NOMO-1 treated with dmso at 0.1 percent for 144 hours (cell line): Measurements from ENCODE around the gene MFRP.

Source experiments
- DNase-seq: peaks from one replicate; lab custom pipeline; 2025; ENCODE audit not compliant: unreplicated experiment; lab: John Stamatoyannopoulos, UW

The MFRP gene

DNA sequence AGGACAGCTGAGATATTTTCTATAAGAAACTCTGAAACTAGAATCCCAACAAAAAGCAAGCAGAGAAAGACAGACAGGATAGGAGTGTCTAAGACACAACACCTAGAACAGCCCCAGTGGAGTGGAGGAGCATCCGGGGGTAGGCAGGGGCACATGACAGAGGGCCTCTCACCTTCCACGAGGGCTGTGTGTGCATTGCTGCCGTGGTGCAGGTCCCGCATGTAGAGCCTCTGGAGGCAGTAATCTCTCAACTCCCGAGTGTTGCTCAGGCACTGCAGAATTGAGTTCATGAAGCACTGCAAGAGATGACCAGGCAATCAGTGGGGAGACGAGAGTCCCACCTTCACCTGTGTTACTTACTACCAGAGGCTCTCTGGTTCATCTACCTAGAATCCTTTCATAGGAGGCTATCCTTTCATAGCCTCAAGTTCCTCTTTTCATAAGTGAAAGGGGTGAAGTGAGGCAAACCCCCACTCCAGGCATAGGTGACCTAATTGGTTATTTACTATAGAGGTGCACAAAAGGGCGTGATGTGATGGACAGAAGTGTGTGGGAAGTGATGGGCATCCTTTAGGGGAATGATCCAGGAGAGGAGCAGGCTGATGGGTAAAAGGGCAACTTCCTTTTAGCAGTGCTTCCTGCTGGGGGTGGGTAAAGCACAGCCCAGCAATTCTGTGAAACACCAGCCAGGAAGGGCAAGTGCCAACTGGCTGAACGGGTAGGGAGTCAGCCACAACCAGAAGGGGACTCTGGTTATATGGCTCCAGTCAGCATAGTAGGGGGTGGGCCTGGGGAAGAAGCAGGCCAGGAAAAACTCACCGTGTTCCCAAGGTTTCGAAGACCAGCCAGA, 13.1 kb upstream of the MFRP start:
- DNase-seq: peak; percentile 34

DNA sequence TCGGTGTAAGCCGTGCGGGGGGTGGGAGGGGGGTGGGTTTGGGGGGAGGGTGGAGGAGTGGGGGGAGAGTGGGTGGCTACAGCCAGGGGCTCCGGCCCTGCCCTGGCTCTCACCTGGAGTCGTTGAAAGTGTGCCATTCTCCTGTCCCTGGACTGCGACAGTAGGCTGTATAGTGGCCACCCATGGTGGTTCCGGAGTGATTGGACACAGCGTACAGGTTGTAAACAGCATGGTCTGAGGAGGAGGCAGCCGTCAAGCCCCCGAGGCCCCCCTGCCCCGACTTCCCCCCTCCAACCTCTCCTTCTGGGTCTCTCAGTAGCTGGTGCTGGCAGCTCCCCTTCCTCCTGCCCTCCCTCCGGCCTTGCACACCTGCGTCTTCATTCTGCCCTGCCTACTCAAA, 10.6 kb upstream of the MFRP start:
- no peak for DNase-seq

DNA sequence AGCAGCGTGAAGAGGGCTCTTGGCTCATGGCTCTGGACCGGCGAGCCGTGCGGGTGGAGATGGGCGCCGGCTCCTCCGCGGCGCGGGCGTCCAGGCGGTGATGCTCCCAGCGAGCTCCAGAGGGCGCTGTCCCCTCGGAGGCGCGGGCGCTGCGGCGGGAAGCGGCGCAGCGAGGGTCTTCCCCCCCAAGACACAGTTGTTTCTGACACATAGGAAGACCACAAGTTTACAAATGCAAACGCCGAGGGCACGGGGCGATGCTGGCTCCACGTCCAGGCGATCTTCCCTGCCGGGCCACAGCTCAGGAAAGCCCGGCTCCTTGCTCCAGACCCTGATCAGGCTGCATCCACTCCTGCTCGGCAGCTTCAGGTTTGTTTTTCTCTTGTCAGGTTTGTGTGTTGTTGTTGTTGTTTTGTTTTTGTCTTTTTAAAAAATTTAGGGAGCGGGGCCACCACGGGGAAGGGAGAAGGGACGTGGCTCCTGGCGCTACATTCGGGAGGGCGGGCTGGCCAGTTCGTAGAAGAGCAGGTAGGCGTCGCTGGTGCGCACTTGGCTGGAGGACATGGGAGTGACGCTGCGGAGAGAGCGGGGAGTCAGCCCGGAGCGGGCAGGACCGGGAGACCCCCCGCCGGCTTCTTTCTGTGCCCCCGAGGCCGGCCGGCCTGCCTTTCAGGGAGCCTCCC, 10.0 kb upstream of the MFRP start:
- DNase-seq: peak; percentile 24

DNA sequence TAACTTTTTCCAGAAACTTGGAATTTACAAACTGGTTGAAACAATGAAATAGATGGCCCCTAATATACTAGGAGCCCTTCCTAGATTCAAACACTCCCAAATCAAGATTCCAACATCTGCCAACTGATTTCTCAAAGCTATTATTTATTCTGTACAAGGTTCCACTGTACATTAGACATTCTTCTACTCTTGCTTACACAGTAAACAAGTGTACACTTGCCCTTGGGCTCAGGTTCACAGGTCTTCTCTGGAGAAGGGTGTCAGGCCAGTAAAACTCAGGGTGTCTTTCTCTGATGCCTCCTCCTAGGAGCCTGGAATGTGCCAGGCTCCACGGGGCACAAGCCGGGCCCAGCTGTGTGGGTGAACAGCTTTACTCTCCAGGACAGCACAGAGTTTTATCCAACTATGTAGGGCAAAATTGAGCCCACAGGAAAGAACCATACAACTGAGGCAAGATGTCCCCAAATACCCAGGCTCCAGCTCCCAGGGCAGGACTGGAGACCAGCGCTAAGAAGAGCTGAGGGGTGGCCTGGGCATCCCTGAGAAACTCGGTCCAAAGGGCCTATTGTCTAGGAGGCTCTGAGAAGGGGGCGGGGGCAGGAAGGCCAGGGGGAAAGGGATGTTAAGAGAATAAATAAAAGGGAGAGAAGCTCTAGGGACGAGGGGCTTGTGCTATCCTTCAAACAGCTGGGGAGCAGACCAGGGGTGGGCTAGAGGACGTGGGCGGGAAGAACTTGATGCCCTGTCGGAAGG, 8.8 kb upstream of the MFRP start:
- no peak for DNase-seq

DNA sequence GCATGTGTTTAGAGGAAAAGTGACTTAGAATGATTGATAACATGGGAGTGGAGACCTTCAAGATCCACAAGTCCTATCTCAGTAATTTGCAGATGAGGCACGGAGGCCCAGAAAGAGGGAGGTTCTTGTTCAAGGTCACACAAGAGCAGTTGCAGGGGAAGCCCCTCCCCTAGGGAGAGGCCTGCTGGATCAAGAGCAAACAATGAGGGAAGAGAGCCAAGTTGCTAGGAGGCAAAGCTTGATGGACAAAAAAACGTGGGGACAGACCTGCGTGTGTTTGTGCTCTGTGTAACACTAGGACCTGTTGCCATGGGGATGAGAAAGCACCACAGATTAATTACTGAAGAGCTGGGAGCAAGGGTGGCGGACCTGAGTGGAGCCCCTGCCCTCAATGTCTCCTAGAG, 6.4 kb upstream of the MFRP start:
- DNase-seq: no peak

DNA sequence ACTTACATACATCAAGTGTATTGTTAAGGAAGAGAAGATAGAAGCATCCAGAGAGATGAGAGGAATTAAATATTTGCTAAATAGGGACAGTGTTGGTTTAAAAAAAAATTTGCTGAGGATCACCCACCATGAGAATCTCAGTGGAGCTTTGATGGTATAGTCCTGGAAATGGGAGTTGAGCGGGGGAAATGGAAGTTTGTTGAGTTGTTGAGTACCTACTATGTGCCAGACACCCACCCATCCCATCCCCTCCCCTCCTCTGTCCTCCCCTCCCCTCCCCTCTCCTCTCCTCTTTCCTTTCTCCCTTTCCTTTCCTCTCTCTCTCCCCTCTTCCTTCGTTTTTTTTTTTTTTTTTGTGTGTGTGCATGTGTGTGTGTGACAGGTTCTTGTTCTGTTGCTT, 4.7 kb upstream of the MFRP start:
- DNase-seq: no peak

DNA sequence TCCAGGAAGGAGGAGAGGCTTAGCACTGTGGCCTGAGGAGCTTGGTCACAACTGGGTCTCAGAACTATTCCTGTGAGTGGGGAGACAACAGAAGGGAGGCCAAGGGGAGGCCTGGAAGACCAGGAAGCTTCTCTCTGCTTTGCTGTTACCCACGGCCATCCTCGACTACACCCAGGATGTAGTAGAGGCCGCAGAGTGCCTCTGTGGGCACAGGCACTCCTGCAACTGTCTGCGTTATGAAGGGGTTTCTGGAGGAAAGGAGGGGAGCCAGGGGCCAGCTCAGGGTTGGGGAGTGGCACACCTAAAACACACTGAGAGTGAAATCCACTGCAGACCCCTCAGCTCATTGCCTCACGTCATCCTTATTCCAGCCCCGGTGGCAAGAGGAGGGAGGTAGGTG, 3.8 kb upstream of the MFRP start:
- DNase-seq: no peak

DNA sequence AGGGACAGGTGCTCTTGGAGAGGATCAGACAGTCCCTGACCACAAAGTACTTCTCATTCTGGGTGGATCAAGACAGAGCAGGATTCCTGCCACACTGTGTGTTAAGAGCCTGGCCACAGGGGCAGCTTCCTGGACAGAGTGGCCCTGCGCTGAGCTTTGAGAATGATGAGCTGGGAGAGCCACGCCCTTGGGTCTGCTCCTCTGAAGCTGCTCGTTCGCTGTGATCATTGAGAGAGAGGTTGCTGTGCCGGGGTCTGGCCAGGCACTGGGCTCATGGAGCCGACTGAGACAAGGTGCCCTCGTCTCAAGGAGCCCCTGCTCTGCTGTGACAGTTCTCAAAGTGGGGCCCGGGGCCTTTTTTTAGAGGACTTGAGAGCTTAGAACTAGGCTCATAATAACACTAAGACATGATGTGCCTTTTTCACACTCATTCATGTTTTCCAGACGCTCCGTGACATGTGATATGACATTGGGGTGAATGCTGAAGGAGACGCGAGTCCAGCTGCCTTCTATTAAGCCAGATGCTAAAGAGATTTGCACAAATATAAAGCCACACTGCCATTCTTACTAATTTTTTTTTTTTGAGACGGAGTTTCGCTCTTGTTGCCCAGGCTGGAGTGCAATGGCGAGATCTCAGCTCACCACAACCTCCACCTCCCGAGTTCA, 1.6 kb upstream of the MFRP start:
- DNase-seq: no peak

DNA sequence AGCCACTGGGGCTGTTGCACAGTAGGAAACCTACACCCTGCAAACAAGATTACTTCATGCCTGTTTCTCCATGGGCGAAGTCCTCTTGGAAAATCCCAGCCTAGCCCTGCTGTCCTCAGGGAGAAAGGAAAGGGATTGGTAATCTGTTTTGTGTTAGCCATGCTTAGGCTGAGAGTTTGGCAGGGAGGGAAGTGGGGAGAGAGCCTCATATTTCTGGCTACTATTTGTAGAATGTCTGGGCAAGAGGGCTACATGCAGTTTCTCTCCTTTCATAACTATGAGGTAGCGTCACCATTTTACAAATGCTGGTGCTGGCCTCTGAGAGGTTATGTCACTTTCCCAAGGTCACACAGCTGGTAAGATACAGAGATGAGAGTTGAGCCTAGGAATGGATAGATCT, 737 bp upstream of the MFRP start:
- DNase-seq: no peak

DNA sequence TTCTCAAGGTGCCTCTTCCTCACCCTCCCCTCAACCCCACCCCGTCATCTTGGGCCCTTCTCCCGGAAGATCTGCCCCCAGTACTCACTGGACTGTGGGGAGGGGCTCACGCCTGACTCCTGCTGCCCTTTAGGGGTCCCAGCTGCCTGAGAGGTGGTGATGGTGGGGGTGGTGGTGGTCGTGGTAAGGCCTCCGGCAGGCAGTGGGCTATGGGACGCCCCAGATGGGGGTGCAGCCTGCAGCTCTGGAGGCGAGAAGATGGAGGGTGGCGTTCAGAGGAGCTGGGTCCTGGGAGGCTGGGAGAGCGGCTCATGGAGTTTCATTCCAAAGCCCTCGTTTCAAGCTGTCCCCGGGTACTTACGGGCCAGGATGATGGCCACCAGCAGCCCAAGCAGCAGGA, 820 bp downstream of the MFRP start:
- DNase-seq: no peak

DNA sequence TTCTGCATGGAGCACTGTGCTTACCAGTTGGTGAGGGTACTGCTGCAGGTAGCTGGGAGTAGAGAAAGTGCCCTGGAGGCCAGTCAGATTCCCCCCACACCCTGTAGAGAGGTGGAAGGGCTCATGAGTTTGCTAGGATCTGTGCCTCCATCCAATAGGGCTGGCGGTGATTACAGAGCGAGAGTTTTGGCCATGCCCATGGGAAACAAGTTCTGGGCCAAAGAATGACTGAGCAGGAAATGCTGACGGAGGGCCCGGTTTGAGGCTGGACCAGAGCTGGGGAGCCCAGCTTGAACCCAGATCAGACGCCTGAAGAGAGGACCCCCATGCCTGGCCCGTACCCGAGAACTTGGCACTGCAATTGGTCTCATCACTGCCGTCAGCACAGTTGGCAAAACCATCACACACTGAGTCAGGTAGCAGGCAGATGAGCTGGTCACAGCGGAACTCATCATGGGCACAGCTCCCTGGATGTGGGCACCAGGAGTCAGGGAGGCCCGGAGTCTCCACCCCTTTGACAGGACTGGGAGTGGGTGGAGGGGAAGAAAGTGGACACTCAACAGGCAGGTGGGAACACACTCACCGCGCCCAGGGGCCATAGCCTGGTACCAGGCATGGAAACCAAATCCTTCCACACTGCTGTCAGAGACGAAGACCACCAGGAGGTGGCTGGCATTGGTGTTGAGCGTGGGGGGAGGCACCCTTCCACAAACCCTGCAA, 2.1 kb downstream of the MFRP start:
- no peak for DNase-seq

DNA sequence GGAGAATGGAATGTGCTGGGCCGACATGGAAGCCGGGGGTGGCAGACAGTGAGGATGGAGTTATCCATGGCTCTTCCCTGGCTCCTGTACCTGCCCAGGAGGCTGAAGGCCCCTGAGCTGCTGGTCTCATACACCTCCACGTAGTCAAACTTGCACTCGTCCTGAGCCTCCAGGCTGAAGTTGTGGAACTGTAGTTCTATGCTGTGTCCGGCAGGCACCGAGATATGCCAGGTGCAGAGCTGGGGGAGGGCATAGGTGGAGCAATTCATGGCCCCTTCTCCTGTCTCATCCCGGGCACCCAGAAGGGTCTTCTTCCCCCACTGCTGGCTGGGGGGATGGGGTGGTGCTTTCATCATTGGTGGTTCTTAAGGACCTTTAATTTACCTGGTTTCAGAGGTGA, 2.8 kb downstream of the MFRP start:
- DNase-seq: no peak

DNA sequence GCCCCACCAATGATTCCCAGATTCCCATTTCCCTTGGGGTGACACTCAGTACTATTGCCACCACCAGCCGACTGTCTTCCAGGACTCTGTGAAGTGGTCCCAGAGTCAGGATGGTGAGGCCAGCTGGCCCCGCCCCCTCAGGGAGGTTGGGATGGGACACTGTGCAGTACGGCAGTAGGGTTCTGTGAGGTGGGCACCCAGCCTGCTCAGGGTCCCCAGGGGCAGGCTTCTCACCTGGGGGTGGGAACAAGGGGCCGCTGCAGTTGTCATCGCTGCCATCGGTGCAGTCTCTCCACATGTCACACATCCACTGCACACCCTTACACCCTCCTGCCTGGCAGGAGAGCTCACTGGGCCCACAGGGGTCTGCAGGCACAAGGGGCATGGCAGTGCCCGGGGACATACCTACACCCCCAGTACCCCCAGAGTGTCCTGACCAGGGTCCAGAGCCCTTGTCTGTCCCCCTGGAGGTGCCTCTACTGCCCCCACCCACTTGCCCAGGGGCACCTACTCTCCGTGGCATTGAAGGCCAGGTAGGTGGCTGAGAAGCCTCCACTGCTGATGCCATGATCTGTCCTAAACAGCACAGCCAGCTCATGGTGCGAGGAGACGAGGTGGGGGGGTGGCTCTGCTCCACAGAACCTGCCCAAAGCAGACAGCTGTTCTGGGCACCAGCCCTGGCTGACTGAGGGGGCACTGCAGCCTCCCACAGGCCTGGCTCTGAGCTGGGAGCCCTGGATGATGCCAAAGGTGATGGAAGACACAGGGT, 4.0 kb downstream of the MFRP start:
- no peak for DNase-seq

DNA sequence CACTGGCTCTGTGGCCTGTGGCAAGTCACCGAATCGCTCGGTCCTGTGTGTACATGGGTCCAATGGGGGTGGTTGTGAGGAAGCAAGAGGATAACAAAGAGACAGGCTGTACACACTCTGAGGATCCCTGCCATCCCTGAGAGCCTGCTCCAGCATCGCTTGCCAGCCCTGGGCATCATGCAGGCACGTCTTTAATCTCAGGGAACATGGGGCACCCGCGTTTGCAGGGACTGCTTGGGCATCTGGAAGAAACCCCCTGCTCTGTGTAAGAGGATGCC, 4.5 kb downstream of the MFRP start:
- no peak for DNase-seq

DNA sequence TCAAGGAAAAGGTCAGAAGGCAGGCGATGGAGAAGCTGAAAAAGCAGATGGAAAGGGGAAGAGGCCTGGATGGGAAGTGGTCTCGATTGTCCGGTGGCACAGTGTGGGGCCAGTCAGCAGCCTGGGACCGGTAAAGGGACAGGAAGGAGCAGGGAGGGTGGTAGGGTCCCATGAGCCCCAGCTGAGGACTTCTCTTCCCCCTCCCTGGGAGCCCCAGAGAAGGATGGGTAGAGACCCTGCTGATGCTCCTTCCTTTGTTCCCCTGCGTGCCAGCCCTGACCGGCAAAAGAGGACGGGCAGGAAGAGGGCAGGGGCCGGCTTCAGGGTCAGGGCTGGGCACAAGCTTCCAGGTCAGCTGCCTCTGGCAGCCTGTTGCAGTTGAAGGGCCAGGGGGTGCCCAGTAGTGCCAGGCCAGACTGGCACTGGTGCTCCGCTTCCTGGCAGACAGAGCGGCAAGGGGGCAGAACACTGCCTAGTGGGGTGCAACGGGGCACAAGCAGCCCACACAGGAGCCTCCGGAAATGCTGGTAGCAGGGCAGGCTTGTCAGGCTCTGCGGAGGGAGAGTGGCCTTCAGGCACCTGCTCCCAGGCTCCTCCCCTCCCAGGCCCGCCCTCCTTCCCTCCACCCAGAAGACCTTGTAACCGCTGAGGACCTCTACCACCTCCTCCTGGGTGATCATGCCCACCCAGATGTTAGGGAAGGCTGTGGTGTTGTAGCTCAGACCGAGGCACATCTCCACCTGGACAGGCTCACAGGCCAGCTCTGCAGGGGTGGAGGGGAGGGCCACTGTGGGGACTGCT, 5.1 kb downstream of the MFRP start:
- no peak for DNase-seq

DNA sequence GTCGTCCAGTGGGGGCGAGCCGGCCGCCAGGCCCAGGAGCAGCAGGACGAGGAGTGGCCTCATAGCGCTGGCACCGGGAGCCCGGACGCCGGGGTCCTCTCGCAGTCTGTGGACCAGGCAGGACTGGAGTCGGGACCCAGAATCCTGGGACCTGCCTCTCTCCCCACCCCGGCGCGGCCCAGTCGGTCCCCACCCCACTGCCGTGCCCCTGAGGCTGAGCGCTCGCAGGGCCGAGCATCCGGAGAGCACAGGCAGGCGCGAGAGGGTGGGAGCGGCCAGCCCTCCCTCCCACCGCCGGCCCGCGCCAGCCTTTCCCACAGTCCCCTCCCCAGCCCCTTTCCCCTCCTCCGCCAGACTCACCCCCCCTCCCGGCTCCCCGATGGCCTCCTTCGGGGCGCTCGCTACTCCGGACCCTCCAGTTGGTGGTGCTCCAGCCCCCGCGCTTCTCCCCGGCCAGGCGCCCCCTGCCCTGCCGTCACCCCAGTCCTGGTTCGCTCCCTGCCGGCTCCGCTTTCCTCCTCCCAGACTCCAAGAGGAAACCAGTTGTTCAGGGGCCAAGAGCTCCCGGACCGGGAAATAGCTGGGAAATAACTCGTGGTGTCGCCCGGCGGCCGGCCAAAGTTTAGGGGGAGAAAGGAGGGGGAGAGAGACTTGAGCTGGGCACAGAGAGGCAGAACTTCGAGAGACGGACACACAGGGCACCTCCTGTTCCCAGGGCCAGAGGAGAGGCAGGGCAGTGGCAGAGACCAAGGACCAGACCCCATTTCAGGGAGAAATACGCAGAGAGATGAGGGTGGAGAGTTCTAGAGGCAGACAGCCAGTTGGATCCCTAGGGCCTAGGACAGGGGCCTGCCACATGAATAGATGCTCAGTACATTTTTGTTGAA, 5.9 kb downstream of the MFRP start, which contains the start of gene C1QTNF5:
C1QTNF5 (minus strand) TSS at position 549 of the 887 bp plus-strand sequence; CDS start at position 63, 486 bp downstream.
- no peak for DNase-seq

DNA sequence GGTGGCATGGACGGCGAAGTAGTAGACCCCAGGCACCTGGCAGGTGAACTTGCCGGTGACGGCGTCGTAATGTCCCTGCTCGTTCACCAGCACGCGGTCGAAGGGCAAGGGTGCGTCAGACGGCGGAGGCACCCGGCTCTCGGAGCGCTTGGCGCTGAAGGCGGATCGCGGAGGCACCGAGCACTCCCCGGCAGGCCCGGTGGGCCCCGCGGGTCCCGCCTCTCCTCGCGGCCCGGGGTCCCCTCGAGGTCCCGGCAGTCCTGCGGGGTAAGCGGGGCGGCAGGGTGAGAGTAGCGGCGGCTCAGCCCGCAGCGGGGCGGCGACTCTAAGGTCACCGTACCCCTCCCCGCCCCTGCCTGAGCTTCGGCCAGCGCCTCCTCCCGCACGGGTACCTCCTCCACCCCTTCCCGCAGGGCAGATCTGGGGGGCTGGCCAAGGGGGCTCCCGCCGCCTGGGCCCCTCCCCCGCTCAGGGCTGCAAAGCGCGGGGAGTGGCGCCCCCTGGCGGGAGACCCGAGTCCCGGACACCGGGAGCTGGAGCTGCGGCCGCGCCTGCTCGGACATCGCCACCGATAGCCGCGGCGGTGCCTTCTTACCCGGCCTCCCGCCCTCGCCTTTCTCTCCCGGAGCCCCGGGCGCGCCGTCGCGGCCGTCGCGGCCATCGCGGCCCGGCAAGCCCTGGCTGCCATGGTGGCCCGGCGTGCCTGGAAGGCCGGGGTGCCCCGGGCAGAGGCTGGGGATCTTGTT, 6.7 kb downstream of the MFRP start:
- no peak for DNase-seq
